MM.1S (cell line): ENCODE results near the gene ANKRD30A.

Source experiments
- CTCF ChIP-seq: fragments of 300-600 bp; sonication (generic); IDR thresholded peaks from 2 replicates; pipeline ENCODE4 v1.5.1; 2016; ENCODE audit warnings: antibody characterized with exemption, low read length, mixed read lengths
- EZH2 ChIP-seq: fragments of 300-600 bp; sonication (generic); optimal IDR thresholded peaks from 2 replicates; pipeline ENCODE3; 2017; ENCODE audit warnings: low read depth, mild to moderate bottlenecking, antibody characterized with exemption, low read length, mixed read lengths
- EZH2phosphoT487 ChIP-seq: fragments of 300-600 bp; sonication (generic); IDR thresholded peaks from 2 replicates; pipeline ENCODE4 v1.6.1; 2018; ENCODE audit warnings: antibody characterized with exemption, low read length

GRCh38 chr10:37220866-37221265 is 95.5 kb downstream of the ANKRD30A start:
- TF ChIP-seq EZH2 (no peak), CTCF (no peak), EZH2phosphoT487 (no peak)
